Hematopoietic multipotent progenitor cell treated with erythropoietin and hydrocortisone succinate and interleukin-3 and kit ligand, for 8 days (in vitro differentiated cells): Measurements from ENCODE around the gene KANSL2.
"Not testable (repeated sequence)": the region's sequence is repeated elsewhere in the genome, so short reads cannot be mapped to it uniquely, and the experiment has no call there.

Source experiments
- DNase-seq: peaks from one replicate; pipeline ENCODE4 v3.0.0-alpha.2; 2015

Gene KANSL2

DNA sequence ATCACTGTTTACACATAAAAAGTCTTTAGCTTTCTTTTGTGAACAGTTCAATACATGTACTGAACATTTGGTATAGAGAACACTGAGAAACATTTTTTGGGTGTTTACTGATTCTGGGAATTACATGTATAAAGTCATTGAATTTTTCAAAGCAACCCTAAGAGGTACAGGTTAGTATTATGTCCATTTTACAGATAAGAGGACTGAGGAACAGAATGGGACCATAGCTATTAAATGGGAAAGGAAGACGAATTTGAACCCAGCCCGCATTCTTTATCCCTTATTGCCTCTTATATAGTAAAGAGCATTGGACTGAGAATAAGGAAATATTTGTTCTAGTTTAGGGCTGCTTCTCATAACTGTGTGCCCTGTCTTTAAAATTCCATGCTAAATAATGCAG, 889 bp upstream of the KANSL2 start:
- no peak for DNase-seq

- DNase-seq: not testable (repeated sequence)
These were observed 481 bp upstream of the KANSL2 start for GRCh38 chr12:48682533-48682905.

DNA sequence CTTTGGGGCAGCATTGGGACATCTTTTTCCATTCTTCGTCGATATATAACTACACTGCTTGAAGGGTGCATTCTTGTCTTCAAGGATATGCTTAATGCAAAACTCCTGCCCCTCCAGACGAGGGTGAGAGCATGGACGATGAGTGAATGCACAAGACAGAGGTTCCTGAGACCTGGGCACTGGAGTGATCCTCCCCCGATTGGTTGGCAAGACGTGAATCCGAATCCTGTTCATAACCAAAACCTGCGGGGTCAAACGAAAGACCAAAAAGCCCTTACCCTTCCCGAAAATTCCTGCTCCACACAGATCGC, 684 bp downstream of the KANSL2 start:
- DNase-seq: no peak

- DNase-seq: no peak
These were observed 1.2 kb downstream of the KANSL2 start for GRCh38 chr12:48680861-48681260.

DNA sequence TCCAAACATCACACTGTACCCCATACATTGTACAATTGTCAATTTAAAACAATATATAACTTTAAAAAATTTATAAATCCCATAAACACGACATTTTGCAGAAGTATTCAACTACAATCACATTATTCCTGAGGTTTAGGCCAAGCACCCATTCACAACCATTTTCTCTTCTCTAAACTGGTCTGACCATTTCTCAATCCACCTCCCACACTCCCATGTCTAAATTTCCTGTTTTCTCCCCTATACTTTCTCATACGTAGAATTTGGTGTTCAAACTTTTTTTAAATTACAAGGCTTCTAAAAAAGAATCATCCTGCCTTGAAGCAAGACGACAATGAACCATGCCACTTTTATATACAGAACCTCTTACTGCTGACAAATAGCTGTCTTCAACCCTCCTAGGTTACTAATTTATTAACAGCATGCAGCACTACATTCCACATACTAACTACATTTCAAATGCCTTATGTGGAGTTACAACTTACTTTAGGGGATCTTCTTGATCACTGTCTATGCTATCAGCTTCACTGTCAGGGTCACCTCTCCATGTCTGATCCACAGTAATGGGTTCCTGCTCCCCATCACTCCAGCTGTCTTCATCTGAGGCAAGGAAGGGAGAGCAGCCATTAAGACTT, 3.4 kb downstream of the KANSL2 start:
- no peak for DNase-seq

DNA sequence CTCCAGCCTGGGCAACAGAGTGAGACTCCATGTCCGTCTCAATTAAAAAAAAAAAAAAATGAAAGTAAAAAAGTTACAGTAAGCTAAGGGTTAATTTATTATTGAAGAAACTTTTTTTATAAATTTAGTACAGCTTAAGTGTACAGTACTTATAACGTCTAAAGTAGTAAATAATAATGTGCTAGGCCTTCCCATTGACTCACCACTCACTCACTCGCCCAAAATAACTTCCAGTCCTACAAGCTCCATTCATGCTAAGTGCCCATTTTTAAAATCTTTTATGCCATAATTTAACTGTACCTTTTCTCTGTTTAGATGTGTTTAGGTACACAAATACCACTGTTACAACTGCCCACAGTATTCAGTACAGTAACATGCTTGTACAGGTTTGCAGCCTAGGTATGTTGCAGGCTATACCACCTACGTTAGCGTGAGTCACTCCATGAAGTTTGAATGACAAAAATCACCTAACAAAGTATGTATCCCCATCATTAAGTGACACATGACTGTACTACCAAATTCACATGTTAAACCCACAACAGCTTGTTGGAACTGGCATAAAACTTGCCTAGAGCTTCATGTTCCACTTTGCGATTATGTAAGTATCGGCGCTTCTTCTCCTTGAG, 10.7 kb downstream of the KANSL2 start:
- no peak for DNase-seq

GRCh38 chr12:48668996-48669395, 13.0 kb downstream of the KANSL2 start:
- no peak for DNase-seq

DNA sequence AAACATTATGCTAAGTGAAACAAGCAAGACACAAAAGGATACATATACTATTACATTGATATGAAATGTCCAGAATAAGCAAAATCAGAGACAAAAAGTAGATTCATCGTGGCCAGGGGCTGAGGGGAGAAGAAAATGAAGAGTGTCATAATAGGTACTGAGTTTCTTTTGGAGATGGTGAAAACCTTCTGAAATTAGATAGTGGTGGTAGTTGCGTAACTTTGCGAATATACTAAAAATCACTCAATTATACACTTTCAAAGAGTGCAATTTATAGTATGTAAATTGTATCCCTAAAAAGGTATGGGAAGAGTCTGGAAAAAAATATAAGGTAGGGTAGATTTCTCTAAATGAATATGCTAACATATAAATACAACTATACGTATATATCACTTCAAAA, 22.2 kb downstream of the KANSL2 start:
- no peak for DNase-seq

- DNase-seq: no peak
These were observed 30.4 kb downstream of the KANSL2 start for GRCh38 chr12:48651681-48652080.

DNA sequence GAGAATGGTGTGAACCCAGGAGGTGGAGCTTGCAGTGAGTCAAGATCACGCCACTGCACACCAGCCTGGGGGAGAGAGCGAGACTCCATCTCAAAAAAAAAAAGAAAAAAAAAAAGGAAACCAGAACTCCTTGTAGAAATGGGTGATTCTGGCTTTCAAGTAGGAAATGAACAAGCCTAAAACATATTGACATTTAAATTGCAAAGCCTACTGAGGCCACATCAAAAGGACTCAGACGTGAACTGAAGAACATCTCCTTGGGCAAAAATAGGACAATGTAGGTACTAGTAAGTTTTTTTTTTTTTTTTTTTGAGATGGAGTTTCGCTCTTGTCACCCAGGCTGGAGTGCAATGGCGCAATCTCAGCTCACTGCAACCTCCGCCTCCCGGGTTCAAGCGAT, 36.7 kb downstream of the KANSL2 start:
- DNase-seq: not testable (repeated sequence)

DNA sequence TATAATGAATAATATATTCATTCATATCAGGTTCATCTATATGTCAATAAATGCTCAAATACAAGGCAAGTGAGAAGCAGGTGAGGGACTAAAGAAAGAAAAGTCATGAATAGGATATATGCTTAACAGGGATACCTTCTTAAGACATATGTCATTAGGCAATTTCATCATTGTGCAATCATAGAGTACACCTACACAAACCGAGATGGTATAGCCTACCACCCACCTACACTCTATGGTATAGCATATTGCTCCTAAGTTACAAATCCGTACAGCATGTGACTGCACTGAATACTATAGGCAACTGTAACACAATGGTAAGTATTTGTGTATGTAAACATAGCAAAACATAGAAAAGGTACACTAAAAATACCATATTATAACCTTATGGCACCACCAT, 39.0 kb downstream of the KANSL2 start:
- no peak for DNase-seq

GRCh38 chr12:48641752-48642555, 40.1 kb downstream of the KANSL2 start:
- not testable (repeated sequence) for DNase-seq

DNA sequence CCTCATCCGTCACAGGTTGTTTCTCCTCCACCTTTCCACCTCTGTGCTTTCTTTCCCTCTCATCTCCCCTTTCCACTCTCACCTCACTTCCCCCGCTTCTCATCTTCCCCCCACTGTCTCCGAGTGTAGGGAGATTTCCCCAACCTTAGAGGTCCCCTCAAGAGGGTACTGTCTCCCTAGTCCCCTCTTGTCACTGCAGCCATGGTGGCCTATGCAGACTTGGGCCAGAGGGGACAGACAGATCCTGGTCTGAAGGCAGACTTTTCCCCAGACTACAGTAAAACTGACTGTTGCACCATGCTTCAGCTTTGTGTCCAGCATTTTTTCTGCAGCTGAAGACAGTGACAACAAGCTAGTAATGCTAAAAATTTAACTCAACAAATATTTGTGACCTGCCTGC, 41.2 kb downstream of the KANSL2 start:
- DNase-seq: no peak

- no peak for DNase-seq
These were observed 41.6 kb downstream of the KANSL2 start for GRCh38 chr12:48640428-48640827.

DNA sequence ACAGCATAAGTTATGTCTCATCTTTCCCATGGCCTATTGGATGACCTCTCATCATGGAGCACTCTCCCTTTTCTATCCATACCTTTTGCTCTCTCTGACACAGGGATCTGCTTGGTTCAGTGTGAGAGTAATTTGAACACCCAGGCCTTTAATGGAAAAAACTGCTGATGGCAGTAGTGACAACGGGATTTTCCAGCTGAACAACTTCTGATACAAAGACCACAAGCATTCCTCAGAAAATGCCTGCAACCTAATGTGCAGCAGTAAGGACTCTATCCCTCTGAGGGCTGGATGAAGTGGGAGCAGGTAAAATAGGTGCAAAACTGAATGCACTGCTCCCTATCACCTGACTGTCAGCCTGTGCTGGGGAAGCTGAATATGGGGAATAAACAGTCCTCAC, 51.0 kb downstream of the KANSL2 start:
- DNase-seq: no peak

DNA sequence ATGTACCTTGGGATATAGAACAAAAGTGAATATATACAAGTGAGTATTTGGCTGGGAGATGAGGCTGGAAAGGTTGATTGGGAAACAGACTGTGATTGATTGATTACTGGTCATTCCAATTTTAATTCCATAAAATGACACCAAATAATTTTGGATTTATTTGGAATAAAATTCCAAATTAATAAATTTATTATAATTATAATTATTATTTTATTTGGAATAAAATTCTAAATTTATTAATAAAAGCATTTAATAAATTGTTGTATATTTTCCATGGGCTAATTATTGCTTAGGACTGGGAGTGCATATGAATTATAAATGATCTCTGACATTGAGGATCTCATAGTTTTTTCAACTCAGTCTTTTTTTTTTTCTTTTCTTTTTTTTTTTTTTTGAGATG, 51.7 kb downstream of the KANSL2 start:
- no peak for DNase-seq

- no peak for DNase-seq
These were observed 52.5 kb downstream of the KANSL2 start for GRCh38 chr12:48629541-48629940.

- DNase-seq: no peak
These were observed 54.5 kb downstream of the KANSL2 start for GRCh38 chr12:48627556-48627955.

DNA sequence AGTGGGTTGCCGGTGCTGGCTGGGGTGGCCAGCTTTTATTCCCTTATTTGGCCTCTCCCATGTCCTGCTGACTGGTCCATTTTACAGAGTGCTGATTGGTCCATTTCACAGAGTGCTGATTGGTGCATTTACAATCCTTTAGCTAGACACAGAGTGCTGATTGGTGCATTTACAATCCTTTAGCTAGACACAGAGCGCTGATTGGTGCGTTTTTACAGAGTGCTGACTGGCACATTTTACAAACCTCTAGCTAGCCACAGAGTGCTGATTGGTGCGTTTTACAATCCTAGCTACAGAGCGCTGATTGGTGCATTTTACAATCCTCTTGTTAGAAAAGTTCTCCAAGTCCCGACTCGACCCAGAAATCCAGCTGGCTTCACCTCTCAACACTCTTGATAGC, 59.0 kb downstream of the KANSL2 start:
- DNase-seq: not testable (repeated sequence)

GRCh38 chr12:48618541-48618940, 63.5 kb downstream of the KANSL2 start:
- peak; percentile 76 for DNase-seq

GRCh38 chr12:48615681-48616080, 66.4 kb downstream of the KANSL2 start:
- DNase-seq: no peak

DNA sequence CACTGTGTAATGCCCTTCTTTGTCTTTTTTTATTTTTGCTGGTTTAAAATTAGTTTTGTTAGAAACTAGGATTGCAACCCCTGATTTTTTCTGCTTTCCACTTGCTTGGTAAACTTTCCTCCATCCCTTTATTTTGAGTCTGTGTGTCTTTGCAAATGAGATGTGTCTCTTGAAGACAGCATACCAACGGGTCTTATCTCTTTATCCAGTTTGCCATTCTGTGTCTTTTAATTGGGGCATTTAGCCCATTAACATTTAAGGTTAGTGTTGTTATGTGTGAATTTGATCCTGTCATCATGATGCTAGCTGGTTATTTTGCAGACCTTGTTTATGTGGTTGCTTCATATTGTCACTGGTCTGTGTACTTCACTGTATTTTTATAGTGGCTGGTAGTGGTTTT, 68.7 kb downstream of the KANSL2 start:
- no peak for DNase-seq
